GM18502 (cell line): ENCODE data around the gene PRKCH.

Experiments used
- ATAC-seq: cut with Tn5 transposase; IDR thresholded peaks from one replicate; pipeline ENCODE4 v1.9.1; 2021; ENCODE audit warnings: mild to moderate bottlenecking; ENCODE audit not compliant: unreplicated experiment, poor library complexity

Gene PRKCH

GRCh38 chr14:61536661-61537562 is 215.5 kb downstream of the PRKCH start:
- no peak for ATAC-seq

- ATAC-seq: no peak
These were observed 216.4 kb downstream of the PRKCH start for GRCh38 chr14:61537563-61538463.

DNA sequence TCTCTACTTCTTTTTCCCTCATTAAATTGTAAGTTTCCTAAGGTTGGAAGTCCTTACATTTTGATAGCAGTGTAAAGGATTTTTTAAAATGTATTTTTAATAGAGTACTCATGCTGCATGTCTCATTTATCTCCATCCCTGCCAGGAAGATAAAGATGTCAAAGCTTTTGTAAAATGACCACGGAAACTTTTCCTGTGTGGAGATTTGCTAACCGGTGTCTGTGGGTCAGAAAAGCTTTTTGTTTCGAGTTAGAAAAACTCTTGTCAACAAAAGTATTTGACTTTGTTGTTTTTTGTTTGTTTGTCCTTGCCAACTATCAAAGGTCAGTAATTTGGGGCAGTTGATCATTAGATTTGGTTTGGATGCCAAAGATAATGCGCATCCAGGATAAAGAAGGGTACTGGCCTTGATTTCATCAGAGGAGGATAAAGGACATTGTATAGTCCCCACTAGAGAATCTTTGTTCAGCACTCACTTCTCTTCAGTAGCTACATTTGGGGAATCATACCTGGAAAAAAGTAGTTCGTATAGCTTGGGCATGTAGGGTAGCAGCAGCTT is 217.2 kb downstream of the PRKCH start:
- ATAC-seq: no peak

- no peak for ATAC-seq
These were observed 218.3 kb downstream of the PRKCH start for GRCh38 chr14:61539631-61540030.

DNA sequence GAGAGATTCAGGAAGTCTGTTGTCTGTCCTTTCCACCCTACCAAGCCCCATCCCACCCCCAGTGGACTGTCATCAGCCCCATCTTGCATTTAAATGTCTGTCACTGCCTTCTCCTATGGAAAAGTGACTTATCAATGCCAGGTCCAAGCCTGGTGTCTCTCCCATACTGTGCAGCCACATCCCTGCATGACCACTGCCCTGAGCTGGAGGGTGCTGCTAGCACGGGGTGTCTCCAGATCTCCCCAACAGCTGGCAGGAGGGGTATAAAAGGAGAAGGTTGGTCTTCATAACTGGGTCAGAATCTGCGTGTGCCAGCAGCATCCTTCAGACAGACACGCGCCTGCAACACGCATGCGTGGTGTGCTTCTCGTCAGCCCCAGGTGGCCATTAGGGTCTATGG is 219.6 kb downstream of the PRKCH start:
- ATAC-seq: no peak

DNA sequence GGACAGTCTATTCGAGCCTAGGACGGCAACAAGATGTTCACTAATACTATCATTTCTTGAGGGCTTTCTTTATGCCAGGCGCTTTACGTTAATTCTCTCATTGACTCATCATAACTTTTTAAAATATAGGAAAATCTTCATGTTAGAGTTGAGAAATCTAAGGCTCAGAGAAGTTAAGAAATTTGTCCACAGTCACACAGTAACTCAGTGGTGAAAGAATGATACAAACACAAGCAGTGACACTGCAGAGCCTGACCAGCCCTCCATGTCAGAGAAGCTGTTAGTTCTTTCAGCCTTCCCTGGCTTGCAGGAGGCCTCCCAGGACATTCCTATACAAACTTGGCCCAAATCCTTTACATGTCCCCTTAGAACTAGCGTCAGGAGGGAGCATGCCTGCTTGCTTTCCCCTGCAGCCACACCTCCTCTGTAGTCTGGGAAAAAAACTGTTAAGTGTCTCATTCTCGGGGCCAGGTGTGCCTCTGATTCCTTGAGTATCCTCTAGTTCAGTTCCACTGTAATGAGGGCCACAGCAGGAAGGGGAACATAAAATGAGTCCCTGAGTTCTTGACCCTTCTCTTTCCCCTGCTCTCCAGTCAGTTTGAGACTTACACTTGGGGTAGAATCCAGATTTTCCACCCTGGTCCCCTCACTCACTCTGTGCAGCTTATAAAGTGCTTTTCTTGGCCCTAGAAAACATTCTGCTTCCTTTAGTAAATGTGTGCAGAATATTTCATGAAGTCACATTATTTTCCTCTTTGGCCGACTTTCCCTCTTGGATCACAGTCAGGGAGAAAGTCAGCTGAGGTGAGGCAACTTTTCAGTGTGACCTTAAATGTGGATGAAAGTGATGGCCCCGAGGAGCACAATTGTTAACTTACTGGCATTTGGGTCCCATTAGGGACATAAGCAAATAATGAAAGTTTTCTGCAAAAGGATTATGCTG is 221.7 kb downstream of the PRKCH start:
- ATAC-seq: no peak

DNA sequence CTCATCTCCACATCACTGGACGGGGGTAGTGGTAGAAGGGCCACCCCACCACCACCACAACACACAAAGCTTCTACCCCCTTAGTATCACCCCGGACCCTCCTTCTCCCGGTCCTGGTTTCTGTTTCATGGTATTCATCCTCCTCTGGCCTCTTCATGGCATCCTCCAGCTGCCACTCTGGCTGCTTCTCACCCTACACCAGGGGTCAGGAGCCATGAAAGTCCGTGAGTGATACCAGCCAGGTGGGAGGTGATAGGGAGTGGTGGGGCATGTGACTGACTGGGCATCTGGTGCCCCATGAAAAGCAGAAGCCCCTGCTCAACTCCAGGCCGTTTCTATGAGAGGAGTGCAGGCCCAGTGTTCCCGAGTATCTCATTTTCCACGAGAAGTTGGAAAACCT is 222.6 kb downstream of the PRKCH start:
- ATAC-seq: no peak

DNA sequence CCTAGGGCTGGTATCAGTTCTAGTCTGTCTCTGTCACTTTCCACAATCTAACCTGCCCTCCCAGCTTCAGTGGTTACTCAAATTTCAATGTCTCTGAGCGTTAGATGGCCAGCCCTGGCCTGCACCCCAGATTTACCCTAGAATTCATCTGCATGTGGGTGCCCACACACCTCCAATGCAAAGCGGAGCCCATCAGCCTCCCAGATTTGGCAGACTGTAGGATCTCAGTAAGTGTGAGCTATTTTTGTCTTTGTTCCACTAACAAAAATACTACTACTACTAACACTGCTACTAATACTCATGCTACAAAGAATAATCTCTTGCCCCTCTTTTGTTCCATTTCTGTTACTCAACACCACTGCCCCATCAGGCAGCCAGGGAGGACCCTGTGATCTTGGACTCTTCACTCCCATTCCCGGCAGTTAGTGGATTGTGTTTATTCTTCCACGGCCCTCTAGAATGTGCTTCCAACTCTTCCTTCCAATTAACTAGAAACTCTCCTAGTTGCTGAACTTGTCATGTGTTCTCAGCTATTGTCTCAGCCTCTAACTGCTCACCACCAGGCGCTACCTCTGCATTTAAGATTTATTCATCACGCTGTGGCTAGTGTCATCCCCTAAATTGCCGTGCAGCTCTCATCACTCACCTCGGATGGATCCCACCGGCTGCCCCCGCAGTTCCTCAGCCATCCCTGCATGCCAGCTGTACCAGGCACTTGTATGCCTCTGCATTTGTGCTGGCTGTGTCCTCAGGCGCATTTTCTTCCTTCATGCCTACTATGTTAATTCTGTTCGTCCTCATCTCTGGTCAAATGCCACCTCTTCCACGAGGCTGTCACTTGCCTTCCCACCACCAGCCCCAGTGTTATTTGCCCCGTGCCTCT is 223.3 kb downstream of the PRKCH start:
- ATAC-seq: no peak

GRCh38 chr14:61545726-61546455 is 224.5 kb downstream of the PRKCH start:
- ATAC-seq: no peak

DNA sequence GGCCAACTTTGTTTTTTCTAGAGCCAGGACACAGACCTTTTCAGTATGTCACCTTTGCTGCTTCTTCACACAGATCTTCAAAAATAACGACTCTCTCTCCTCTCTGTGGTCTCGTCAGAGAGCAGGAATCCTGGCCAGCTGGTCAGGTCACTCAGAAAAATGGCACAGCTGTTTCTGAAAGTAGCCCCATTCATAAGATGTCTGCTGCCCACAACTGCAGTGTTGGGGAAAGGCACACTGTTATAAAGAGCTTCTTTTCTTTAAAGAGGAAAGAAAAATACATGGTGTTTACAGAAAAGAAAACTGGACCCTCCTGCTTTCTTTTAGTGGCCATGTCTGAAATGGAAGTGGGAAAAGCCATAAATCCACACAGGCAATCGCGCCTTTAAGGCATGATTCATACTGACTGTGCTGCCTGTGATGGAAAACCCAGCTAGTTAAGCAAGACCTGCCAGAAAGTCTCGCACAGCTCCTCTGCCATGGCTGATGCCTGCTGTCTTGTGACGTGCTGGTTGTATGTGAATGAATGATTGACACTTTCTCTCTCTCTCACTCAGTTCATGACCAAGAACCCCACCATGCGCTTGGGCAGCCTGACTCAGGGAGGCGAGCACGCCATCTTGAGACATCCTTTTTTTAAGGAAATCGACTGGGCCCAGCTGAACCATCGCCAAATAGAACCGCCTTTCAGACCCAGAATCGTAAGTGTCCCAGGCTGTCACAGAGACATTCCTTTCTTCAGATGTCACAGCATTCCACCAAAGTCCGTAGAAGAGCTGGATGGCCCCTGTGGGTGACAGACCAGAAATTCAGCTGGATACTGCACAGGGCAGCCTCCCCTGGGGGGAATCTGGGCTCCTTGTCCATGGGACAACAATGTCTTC is 226.0 kb downstream of the PRKCH start:
- ATAC-seq: no peak

DNA sequence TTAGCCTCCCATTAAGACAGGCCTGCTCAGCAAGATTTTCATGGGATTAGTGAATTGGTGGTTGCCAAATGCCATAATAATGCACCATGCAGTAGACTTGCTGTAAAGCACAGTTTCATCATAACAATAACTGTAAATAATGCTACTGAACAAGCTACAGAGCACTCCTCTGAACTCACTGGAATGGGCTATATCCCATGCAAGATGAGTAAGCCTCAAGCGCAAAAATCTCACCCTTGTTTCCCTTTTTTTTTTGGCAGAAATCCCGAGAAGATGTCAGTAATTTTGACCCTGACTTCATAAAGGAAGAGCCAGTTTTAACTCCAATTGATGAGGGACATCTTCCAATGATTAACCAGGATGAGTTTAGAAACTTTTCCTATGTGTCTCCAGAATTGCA is 228.0 kb downstream of the PRKCH start:
- no peak for ATAC-seq

DNA sequence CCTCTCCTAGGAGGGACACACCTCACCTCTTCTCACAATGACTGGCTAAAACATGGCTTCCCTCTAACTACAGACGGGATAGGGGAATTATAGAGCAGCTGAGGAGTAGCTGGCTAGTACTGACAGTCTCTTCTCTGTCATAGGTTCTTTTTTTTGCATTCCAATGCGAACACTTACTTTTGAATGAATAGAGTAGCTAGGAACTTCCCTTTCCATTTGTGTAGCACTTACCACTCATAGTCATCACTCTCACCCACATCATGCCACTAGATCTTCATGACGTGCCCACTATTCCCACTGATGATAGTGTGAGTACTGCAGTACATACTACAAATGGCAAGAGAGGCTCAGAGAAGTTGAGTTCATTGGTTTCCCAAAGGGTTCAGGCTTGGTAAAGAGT is 230.0 kb downstream of the PRKCH start:
- no peak for ATAC-seq

DNA sequence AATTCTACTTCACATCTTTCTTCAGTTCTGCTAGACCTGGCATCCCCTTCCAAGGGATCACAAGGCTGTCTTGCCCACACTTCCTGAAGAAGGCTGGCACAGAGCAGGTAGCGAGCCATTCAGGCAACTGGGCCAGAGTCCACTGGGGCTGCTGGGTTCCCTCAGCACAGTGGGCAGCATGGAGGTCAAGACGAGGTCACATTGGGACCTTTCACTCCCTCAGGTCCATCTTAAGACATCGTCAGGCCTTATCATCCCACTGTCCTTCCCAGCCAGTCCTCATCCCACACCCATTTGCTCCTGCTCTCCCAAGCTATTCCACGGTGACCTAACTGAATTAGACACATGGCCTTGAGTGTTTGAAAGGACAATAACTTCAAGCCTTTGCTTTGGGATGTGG is 230.9 kb downstream of the PRKCH start:
- no peak for ATAC-seq

GRCh38 chr14:61553730-61554641 is 232.6 kb downstream of the PRKCH start:
- no peak for ATAC-seq

GRCh38 chr14:61555056-61555838 is 233.9 kb downstream of the PRKCH start:
- no peak for ATAC-seq

DNA sequence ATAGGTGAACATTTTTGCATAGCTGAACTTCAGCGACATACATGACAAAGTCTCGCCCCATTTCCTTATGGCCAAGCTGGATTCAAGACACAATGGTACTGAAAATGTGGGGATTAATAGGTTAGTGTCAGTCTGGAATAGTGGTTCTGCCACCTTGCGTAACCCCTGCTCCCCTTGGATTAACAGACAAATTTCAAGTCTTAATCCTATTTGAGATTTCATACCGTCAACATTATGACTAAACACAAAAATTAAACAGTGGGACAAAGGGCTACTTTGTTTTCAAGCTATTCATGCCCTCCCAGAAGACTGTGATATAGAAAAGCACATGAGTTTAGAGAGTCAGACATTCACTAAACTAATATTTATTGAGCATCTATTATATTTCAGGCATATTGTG is 235.1 kb downstream of the PRKCH start:
- no peak for ATAC-seq
